HEK293 (cell line): ENCODE results near the gene TRPC6.

ENCODE experiments used
- ZNF184 ChIP-seq: fragments of 450-650 bp; IDR thresholded peaks from 2 replicates; pipeline ENCODE4 v1.5.1; 2018; ENCODE audit warnings: missing biosample characterization, mild to moderate bottlenecking, missing genetic modification characterization
- TF ChIP-seq, protein P1 (sequence below): fragments of 450-650 bp; formaldehyde crosslinking; IDR thresholded peaks from 2 replicates; pipeline ENCODE4 v1.5.1; 2016; ENCODE audit warnings: missing biosample characterization, missing genetic modification characterization

DNA sequence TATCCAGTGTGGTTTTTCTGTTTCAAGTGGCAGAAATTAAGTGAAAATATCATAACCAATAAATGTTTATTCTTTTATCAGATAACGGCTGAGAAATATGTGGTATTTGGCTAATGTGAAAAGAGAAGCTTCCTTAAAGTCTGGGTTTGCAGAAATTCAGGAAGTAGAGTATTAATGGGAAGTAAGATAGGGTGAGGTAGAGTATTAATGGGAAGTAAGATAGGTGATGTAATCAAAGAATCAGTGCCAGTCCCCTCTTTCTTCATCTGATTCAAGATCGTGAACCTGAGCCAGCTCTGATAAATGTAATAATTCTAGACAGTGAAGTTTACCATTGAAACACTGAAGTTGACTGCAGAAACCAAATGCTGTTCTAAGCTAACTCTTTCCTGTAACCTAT, 30.9 kb downstream of the TRPC6 start:
- TF ChIP-seq, protein P1, sequence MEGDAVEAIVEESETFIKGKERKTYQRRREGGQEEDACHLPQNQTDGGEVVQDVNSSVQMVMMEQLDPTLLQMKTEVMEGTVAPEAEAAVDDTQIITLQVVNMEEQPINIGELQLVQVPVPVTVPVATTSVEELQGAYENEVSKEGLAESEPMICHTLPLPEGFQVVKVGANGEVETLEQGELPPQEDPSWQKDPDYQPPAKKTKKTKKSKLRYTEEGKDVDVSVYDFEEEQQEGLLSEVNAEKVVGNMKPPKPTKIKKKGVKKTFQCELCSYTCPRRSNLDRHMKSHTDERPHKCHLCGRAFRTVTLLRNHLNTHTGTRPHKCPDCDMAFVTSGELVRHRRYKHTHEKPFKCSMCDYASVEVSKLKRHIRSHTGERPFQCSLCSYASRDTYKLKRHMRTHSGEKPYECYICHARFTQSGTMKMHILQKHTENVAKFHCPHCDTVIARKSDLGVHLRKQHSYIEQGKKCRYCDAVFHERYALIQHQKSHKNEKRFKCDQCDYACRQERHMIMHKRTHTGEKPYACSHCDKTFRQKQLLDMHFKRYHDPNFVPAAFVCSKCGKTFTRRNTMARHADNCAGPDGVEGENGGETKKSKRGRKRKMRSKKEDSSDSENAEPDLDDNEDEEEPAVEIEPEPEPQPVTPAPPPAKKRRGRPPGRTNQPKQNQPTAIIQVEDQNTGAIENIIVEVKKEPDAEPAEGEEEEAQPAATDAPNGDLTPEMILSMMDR (tag by site-specific recombination), result no peak
- no peak for TF ChIP-seq ZNF184 (tag by site-specific recombination)
